GM19239 (cell line): ENCODE results near the gene FNBP1.

Source experiments
- DNase-seq: peaks from one replicate; pipeline ENCODE4 v3.0.0; 2011; ENCODE audit warnings: low spot score; ENCODE audit not compliant: insufficient read length
- FAIRE-seq: peaks from 2 replicates; lab custom pipeline; 2011; peaks lifted over from hg19 to GRCh38; lab: Jason Lieb, UNC

Gene FNBP1

GRCh38 chr9:129868023-129868871 is 174.7 kb downstream of the FNBP1 start:
- DNase-seq = no peak
- FAIRE-seq = no peak

GRCh38 chr9:129867136-129868022 is 175.6 kb downstream of the FNBP1 start:
- DNase-seq (no peak), FAIRE-seq (no peak)

GRCh38 chr9:129866394-129867135 is 176.4 kb downstream of the FNBP1 start:
- DNase-seq (no peak), FAIRE-seq (no peak)

GRCh38 chr9:129865668-129866320 is 177.2 kb downstream of the FNBP1 start:
- FAIRE-seq (no peak), DNase-seq (no peak)

GRCh38 chr9:129864991-129865647 is 177.9 kb downstream of the FNBP1 start:
- DNase-seq (no peak), FAIRE-seq (no peak)

- FAIRE-seq (no peak), DNase-seq (no peak)
These were observed 179.8 kb downstream of the FNBP1 start for GRCh38 chr9:129863059-129863690.

GRCh38 chr9:129861447-129861827 is 181.6 kb downstream of the FNBP1 start:
- no peak for DNase-seq
- FAIRE-seq = no peak

DNA sequence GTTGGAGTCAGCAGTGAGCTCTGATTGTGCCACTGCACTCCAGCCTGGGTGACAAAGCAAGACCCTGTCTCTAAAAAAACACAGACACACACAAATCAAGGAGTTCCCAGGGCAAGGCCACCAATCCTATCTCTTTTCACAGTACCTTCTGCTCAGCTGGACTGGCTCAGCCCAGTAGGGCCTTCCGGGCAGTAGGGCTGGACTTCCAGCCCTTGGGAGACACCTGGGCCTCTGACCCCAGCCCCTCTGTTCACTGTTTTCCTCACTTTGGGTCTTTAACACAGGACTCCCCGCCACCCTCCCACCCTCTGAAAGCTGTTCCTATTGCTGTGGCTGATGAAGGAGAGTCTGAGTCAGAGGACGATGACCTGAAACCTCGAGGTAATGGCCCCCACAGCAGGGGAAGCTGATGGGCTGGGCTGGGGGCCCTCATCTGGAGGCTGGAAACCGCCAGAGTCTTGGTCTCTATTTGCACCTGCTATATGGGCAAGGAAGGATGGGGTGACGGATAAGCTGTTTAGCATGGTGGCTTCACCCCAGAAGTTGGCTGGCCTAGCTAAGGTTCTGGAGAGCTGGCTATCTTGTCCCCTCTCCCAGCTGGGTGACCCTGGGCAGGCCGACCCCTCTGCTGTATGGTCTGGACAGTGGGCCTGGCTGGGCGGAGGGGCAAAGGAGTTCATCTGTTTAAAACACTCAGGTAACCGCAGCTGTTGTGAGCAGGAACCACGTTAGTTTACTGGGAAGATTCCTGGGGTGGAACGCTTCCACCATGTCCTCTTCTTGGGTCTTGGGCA is 182.1 kb downstream of the FNBP1 start:
- FAIRE-seq = no peak
- DNase-seq = no peak

DNA sequence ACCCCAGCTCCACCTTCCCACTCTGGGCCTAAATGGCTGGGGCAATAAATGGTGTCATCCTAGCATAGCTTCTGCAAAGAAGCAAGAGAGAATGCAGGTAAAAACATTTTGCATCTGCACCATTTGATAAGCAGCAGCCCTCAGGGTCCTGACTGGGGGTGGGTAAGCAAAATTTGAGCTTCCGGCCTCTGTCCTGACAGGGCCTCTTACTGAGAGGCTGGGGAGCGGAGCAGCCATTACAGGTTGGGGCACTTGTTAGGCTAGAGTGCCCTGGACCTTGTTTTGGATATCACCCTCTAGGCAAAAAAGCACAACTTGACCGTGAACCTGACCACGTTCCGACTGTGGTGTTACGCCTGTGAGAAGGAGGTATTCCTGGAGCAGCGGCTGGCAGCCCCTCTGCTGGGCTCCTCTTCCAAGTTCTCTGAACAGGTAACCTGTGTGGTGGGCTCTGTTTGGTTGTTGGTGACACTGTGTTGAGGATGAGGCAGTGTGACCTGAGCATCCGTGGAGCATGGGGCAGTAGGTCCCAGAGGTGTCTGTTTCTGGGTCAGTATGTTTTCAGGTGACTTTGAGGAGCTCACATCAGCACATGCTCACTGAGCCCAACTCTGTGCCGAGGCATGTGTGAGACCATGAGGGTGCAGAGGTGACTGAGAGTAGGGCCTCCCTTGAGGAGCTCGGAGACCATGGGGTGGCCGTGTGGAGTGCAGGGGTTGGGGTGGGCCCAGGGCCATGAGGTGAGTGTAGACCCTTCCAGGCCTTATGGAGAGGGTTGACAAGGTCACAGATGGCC is 184.6 kb downstream of the FNBP1 start:
- DNase-seq (no peak), FAIRE-seq (no peak)

DNA sequence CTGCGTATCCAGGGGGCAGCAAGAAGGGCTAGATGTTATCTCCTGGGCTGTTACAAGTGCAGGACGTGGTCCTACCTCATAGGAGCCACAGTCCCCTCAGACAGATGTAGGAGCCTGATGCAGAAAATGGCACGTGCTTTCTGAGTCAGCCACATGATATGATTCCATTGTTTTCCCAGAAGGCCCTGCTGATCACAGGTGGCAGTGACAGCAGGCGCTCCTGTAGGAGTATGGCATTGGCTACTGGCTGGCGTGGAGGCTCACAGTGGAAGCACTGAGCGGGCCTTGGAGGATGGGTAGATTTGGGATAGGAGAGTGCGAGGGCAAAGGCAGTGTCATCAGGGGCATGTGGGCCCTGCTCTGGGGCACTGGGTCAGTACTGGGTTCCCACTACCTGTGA is 185.8 kb downstream of the FNBP1 start:
- DNase-seq = no peak
- FAIRE-seq = no peak

- FAIRE-seq (no peak), DNase-seq (no peak)
These were observed 188.3 kb downstream of the FNBP1 start for GRCh38 chr9:129854588-129855110.

DNA sequence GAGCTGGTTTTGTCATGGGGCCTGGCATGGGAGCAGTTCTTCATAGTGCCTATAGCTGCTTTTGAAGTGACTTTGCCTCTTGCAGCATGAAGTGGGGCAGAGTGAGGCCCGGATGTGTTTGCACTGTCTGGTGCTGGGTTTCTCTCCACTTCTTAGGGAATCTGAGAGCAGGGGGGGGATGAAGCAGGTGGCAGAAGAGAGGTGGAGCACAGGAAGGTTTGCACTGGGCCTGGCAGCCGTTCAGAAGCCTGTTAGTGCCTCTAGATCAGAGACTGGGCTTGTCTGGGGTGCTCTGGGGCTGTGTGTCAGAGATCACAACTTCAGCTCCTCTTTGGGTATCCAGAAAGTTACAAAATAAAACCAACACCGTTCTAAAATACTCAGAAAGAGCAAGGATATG is 189.4 kb downstream of the FNBP1 start:
- FAIRE-seq (no peak), DNase-seq (no peak)

DNA sequence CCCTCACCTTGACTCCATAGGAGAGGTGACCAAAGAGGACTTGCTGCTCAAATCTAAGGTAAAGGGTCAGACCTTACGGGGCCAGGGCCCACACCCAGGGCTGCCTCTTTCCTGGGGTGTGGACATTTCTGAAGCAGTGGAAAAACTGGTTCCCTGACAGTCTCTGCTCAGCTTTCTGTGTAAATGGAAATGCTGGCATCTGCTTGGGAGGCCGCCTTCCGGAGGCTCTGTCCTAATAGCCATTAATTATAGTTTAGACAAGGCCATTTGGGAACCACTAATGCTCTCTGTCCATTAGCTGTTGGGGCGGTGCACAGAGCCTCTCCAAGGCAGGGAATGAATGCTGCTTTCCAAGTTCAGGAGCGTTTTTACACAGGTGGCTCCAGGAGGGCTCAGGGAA is 190.4 kb downstream of the FNBP1 start:
- DNase-seq (no peak), FAIRE-seq (no peak)

DNA sequence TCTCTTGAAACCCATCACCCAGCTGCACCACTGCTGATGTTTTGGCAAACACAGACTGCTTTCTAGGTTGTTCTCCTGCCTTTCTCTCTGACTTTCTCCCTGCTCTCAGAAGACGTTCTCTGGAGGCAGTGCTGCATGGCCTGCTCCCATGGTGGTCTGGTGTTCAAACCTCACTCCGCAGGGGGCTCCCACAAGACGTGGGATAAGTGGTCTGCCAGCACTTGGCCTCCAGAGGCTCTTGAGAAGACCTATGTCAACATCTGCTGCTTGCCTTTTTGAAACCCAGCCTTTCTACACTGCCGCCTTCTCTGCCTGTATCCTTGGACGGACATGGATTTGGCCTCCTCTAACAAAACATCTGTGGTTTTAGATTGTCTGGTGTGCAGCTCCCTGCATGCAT is 191.2 kb downstream of the FNBP1 start:
- no peak for DNase-seq

GRCh38 chr9:129850821-129851550 is 192.0 kb downstream of the FNBP1 start:
- FAIRE-seq = no peak
- no peak for DNase-seq

More for the DNA sequence above, 191.2 kb downstream of the FNBP1 start:
- FAIRE-seq = no peak

- no peak for DNase-seq
- FAIRE-seq = no peak
These were observed 193.1 kb downstream of the FNBP1 start for GRCh38 chr9:129849901-129850300.
